PC-3 (cell line): ENCODE data around the gene FAM81B.

Source experiments
- EZH2phosphoT487 ChIP-seq: fragments of 300-600 bp; sonication (generic); IDR thresholded peaks from 2 replicates; pipeline ENCODE4 v1.6.1; 2018; ENCODE audit warnings: mild to moderate bottlenecking, antibody characterized with exemption, low read length, borderline replicate concordance
- TF ChIP-seq, protein P1 (sequence below): fragments of 300-600 bp; sonication (generic); conservative IDR thresholded peaks from 2 replicates; pipeline ENCODE4 v1.5.1; 2017; ENCODE audit warnings: antibody characterized with exemption, low read depth, mild to moderate bottlenecking, low read length

DNA sequence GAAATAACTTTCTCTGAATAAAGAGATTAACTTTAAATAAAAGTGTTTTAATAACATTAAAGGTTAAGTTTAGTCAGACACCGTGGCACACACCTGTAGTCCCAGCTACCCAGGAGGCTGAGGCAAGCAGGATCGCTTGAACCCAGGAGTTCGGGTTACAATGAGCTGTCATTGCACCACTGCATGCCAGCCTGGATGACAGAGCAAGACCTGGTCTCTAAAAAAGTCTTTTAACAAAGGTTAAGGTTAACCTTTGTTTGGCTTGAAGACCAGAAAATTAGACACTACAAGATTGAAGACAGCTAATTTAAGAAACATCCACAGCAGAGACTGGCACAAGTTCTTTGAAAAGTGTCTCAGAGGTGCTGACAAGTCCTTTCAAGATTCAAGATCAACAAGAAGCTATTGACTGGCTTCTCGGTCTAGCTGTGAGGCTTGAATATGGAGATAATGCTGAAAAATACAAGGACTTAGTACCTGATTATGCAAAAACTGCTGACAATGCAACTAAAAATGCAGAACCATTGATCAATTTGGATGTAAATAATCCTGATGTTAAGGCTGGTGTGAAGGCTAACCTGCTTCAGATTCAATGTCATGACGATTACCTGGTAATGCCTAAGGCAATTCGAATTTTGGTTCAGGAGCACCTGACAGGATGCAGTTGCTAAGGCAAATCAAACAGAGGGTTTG is 48.8 kb downstream of the FAM81B start:
- TF ChIP-seq, protein P1, sequence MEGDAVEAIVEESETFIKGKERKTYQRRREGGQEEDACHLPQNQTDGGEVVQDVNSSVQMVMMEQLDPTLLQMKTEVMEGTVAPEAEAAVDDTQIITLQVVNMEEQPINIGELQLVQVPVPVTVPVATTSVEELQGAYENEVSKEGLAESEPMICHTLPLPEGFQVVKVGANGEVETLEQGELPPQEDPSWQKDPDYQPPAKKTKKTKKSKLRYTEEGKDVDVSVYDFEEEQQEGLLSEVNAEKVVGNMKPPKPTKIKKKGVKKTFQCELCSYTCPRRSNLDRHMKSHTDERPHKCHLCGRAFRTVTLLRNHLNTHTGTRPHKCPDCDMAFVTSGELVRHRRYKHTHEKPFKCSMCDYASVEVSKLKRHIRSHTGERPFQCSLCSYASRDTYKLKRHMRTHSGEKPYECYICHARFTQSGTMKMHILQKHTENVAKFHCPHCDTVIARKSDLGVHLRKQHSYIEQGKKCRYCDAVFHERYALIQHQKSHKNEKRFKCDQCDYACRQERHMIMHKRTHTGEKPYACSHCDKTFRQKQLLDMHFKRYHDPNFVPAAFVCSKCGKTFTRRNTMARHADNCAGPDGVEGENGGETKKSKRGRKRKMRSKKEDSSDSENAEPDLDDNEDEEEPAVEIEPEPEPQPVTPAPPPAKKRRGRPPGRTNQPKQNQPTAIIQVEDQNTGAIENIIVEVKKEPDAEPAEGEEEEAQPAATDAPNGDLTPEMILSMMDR: no peak
- no peak for TF ChIP-seq EZH2phosphoT487
